SW 1271 (cell line): ENCODE measurements around the gene TIAL1.
"Not testable (repeated sequence)": the region's sequence is repeated elsewhere in the genome, so short reads cannot be mapped to it uniquely, and the experiment has no call there.

Source experiments
- DNase-seq, 2 experiments: peaks; one replicate each; lab custom pipeline; 2025; lab: John Stamatoyannopoulos, UW

TIAL1 gene

DNA sequence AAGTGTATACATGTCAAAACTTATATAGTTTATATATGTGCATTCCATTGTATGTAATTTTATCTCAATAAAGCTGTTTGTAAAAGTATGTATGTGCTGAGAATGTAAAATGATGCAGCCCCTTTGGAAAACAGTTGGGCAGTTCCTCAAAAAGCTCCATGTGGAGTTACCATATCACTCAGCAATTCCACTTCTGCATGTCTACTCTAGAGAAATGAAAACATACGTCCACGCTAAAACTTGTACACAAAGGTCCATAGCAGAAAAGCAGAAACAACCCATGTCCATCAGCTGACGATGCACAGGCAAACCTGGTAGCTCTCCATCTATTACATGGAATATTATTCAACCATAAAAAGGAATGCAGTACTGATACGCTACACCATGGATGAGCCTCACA, 45.9 kb downstream of the TIAL1 start:
- no peak for DNase-seq

DNA sequence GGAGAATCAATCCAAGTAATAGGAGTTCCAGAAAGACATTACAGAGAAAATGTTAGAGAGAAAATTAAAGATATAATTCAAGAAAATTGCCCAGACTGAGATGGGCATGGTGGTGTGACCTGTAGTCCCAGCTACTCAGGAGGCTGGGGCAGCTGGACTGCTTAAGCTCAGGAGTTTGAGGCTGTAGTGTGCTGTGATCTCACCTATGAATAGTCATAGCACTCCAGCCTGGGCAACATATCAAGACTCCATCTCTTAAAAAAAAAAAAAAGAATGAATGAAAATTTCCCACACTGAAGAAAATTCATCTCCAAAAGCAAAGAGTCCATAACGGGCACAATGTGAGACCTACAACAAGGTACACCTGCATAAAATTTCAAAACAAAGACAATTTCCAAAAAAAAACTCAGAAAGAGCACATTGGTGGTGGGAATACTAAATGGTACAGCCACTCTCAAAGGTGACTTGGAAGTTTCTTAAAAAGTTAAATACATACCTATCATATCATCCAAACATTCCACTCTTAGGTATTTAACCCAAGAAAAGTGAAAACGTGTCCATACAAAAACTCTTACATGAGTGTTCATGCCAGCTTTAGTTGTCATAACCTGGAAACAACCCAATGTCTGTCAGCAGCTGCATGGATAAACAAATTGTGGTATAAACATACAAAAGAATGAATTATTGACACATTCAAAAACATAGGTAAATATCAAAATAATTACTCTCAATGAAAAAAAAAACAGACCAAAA, 47.3 kb downstream of the TIAL1 start:
- no peak for DNase-seq

DNA sequence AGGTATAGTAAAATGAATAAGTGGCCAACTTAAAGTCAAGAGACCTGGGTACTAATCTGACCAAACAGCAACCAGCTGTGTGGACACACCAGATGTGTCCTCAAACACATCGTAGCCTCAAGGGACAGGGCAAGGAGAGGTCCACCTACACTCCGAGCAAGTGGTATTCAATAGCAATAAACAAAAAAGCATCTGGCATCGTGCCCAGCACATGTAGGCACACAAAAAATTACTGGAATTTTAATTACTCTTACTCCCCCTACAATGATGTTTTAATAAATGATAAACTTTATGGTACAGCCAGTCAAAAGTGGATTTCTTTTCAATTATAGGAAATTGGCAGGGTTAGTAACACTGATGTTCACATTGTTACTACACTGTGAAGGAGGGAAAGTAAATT, 50.8 kb downstream of the TIAL1 start:
- DNase-seq = no peak

DNA sequence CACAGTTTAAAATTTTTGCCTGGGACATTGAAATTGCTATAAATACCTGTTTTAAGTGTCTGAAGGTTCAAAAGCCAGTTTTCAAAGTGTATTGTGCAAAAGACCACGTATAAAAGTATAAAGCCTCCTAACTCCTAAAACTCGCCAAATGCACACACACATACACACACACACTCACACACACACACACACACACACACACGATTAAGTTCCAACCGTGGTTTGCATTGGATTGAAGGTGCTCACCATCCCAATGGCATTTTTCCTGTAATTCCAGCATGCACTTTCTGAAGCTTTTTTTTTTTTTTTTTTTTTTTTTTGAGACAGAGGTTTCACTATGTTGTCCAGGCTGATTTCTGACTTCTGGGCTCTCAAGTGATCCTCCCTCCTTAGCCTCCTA, 51.5 kb downstream of the TIAL1 start:
- no peak for DNase-seq

DNA sequence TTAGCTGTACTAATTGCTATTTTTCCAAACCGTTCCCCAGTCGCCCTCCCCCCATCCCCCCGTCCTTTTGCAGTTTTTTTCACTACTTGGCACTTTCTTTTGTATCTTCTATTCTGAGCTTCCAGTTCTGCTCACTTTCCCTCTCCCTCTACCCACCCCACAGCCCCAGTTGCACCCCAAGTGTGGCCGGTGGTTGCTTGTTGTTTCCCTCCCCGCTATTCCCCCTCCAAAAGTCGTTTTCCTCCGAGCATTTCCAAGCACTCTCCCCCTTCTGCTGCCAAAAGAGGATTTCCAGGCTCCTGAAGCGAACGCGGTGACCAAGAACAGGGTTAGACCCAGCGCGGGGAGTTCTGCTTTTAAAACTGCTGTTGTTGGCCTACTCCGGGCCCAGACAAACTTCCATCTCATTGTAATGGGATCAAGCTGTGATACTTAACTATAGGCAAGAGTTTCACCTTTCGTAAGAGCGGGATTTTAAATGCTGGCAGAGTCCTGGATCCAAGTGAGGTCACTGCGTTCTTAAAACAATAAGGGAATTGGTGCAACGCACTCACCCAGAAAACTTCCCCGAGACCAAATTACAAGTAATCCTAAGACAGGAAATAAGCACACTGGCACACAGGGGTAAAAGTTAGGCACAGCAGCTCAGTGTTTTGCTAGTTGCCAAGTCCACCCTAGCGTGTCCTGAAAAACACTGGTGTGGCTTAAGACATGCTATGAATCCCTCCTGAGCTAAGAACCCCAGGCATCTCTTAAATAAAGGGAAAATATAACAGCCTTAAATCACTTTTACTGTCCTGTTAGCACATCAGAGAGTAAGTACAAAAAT, 52.7 kb downstream of the TIAL1 start:
- no peak for DNase-seq

DNA sequence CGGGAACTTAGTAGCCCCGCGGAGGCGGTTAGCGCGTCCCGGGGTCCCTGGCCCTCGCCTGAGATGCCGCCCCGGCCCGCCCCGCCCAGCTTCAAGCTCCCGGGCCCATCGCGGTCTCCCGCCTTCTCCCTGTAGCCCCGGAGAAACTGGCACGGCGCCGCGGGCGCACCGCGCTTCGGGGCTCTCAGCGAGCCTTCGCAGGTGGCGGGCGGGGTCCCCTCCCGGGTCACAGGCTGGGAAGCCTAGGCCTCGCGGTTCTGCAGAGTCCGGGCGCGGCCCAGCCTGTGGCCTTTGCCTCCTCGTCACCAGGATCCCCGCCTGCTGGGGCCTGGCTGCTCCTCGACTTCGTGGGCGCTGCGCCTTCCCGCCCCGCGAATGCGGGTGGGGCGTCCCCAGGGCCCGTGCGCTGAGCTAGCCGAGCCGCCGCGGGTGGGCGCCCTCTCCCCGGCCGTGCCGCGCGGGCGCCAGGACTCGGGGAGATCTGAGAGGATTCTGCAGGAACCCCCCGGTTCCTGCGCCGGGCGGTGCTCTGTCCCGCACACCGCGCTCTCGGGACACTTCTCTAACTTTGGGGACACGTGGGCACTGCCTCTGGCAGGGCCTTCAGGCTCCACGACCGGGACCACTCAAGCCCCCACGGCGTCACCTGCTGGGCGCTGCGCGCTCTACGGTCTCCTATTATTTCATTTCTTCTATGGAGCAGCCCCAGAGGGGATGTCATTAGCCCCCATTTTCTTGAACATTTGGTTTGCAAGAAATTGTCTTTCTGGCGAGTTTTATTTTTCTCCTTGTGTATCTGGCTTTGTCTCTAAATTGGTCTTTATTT, 53.6 kb downstream of the TIAL1 start:
- DNase-seq = peak in 1 of 2 experiments; percentile 44

DNA sequence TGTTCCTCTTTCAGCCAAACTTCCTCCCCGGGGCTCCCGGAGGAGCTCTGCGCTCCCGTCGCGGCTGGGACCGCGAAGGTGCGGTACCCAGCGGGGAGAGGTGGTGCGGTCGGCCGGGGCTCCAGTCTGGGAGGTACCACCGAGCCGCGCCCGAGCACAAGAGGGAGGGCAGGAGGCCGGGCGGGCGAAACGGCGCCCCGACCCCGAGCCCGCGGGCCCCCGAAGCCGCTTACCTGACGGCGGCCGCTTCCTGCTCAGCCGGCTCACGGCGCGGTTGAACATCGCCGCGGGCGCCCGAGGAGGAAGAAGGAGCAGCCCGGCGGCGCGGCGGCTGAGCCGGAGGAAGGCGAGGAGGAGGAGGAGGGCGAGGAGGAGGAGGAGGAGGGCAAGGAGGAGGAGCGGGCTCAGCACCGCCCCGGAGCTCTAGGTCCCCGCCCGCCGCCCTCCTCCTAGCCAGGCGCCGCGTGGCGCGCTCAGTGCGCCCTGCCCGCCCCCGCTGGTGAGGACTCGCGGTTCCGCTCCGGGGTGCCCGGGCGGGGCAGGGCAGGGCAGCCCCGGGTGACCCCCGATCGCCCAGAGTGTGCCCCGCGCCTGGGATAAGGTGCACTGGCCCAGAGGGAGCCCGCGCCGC, 54.3 kb downstream of the TIAL1 start, which contains the start of gene RGS10:
Gene RGS10, minus strand, starts transcription at position 363 of the 631 bp plus-strand sequence. Its CDS starts 81 bp downstream, at position 282.
- peak in 1 of 2 experiments; percentile 25 for DNase-seq

DNA sequence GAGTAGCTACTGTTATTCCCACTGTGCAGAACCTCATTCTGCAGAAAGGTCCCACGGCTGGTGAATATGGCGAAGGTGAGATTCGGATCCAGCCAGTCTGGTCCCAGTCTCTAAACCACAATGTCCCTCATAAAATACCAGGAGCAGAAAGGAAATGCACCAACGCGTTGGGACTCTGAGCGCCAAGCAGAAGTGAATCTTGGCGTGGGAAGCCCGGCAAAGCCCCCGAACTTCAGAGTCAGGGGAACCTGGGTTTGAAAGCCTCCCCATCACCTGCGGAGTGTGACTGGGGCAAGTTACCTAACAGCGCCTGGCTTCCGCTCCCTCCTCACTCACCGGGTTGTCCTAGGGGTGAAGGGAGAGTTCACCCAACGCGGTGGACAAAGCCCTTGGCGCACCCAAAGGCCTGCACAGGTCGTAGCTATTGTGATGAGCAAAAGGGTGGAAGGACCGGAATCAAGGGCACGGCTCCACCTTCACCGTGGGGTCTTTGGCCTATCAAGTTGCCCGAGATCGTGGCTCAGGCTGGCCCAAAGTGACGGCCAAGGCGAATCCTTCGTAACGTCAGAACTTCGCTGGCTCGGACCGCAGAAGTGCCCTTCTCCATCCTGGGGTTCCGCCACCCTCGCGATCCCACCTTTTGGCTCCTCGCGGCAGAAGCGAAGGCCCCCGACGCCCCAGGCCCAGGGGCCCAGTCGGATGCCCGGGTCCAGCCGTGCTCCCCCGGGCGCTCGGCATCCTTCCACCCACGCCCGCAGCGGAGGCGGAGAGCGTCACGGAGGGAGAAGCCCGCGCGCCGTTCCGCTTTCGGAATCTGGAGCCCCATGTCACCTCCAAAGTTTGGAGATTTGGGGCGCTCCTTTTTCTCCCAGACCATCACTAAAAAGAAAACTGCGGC, 55.1 kb downstream of the TIAL1 start:
- DNase-seq = no peak

DNA sequence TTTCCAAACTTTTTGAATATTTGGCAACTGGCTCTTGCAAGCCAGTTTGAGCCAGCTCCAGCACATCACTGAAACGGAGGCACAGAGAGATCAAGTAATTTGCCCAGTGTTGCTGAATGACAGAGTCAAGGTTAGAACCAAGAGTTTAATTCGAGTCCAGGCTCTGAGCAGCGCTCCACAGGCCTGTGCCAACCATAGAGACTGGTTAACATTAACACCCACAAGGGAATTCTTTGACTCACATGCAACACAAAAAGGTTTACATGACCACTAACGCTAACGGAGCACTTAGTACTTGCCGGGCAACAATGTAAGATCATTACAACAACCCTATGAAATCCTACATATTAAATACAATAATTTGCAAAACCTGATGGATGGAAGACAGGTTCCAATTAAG, 55.7 kb downstream of the TIAL1 start:
- no peak for DNase-seq

DNA sequence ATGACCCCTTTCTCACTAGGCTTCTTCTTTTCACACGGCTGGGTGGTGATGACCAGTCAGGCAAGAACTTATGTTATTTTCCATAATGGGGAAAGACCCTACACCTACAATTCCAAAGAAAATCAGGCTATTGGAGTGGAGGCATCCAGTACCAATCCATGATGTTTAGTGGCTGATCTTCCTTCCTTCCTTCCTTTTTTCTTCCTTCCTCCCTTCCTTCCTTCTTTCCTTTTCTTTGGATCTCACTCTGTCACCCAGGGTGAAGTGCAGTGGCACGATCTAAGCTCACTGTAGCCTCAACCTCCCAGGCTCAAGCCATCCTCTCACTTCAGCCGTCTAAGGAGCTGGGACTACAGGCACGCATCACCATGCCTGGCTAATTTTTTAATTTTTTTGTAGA, 56.7 kb downstream of the TIAL1 start:
- DNase-seq = no peak

DNA sequence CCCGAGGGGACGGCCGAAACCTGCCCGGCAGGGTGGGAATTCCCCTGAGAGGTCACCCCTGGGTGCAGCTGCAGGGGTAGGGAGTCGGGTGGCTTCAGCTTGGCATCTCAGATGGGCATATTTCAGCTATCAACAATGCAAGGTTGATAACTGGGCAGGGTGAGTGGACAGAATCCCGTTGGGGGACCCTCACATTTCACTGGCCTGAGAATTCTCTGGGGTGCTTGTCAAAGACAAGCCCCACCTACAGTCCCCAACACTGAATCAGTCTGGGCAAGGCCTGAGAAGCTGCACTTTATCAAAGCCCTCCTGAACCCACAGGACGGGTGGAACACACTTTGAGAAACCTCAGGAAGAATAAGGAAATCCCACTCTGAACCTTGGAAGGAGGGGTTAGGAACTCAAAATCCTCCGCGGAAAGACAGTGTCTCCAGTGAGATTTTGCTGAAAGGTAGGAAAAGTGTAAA, 57.4 kb downstream of the TIAL1 start:
- no peak for DNase-seq

DNA sequence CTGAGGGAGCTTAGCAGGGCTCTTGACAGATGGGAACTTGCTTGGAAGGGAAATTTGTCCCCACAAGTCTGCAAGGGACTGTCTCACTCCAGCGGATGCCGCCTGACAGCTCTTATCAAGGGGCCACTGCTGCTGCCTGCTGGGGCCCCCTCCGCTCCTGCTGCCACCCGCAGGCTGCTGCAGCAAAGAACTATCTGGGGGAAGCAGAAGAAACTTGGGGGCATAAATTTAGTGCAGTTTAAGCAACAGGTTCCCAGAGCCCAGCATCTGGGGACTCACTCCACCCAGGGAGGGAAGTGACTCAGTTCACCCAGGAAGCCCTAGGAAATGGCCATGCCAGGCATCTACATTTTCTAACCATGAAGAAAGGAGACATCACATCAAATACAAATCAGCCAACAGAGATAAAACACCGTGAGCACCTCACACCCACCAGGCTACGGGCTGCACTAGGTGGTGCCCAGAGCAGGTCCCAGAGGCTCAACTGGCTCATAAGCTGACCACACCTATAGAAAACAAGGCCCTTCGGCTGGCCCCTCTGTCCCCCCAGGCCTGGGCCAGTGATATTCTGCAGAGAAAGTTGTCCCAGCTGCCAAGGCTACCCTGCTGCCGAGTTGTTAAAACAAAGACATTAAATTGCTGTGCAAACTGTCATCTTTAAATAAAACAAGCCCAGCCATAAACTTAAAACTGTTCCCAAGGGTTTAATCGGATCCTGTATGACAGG, 58.0 kb downstream of the TIAL1 start:
- no peak for DNase-seq

DNA sequence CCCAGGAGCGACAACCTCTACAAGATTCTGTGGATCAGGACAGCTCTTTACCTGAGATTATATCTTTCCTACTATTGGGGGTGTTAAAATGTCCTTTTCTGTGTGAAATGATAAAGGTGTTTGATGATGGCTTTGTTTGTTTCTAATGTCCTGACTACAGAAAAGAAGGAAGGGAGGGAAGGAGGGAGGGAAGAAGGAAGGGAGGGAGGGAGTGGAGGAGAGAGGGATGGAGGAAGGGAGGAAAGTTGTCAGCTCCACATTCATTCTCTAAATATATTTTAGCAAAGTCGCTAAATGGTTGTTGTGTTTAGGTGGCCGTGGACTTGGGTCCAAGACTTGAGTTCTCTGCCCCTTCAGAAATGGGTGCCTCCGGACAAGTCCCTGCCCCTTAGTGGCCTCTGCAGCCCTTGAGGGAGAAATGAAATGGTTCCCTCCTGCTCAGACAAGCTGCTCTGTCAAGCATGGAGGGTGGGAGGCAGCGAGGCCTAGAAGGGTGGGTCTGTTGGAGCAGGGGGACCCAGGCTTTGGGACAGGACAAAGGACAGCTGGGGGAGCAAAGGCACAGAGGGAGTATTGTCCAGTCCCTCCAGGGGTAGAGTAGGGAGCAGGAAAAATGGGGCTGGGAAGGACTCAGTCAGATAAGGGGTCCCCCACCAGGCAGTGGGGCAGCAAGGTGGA, 58.7 kb downstream of the TIAL1 start:
- DNase-seq = no peak

DNA sequence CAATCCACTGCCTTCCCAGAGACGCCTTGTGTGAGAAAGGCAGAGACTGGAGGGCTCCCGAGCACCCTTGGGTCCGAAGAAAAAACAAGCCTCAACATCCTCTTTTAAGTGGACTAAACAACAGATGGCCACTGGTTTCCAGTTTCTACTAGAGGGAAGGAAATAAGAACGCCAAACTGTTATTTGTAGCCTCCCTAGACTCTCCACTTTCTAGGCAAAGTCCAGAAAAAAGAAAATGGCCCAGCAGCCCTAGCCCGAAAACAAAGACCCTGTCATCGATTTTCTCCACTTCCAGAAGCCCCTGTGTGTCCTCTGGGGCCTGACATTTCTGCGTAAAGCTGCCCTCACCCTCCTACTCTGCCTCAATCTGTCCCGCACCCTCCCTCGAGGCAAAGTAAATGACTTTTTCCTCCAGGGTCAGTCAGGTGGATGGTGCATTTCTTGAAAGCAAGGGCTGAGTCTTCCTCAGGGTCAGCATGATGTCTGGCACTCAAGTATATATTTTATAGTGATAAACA, 60.2 kb downstream of the TIAL1 start:
- no peak for DNase-seq

DNA sequence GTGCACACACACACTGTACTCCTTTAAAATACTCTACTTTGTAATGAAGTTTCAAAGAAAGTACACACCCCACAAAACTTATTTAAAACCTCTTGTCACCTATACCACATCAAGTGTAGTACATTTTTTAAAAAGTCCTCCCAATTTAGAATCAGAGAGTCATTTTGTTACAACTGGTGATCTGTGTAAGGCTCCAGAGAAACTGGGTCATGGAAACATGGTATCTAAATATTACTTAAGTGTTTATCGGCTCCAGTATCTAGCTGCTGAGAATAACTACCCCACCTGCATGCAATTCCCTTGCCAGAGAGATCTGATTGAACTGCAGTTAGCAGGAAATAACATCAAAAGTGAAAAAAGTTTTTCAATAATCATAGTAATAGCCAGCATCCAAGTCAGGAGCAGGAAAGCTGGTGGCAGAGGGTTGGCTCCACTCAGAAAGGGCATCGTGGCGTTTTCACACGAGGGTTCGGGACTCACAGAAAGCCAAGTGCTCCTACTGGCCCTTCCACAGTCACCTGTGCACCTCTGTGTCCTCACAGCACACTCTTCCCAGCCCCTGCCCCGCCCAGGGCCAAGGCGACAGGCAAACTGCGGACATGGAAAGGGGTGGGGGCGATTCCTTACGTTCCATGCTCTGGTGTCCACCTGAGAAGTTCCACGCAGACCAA, 60.8 kb downstream of the TIAL1 start:
- DNase-seq = no peak

DNA sequence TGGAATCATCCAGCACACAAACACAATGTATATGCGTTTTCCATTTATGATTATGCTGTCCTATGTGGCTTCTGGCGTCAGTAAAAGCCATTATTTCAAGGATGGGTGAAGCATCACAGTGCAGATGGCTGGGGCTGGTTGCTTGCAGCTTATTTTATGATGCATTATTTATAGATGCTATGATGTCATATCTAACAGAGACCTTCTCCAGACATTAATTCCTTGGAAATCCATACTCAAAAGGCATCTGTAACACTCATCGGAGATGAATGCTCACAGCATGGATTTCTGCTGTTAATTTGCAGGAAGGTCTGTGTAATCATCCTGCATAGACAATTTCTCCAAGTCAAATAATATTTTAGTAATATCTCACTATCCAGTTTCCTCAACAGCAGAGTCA, 61.5 kb downstream of the TIAL1 start:
- no peak for DNase-seq

DNA sequence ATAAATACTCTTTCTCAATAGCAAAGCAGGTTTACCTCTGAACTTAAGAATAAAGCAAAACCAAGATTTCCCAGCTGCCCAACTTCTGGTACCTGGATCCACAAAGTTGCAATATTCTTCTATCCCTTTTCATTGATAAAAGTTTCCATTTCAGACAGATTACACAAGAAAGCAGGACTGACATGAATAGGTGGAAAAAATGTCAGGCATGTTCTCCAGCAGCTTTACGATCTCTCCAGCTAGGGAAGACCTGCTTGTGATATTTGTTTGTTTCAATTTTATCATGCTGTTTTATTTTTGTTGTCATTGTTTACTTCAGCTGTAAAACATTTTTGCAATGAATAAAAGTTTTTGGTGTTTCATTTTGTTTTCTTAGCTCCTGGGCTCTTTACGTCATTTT, 63.3 kb downstream of the TIAL1 start:
- DNase-seq = no peak

DNA sequence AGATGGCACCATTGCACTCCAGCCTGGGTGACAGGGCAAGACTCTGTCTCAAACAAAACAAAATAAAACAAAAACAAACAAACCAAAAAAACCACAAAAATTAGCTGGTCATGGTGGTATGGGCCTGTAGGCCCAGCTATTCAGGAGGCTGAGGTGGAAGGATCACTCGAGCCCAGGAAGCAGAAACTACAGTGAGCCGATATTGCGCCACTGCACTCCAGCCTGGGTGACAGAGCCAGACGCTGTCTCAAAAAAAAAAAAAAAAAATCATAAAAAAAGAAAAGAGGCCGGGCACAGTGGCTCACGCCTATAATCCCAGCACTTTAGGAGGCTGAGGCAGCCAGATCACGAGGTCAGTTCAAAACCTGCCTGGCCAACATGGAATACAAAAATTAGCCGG, 64.0 kb downstream of the TIAL1 start:
- not testable (repeated sequence) for DNase-seq

DNA sequence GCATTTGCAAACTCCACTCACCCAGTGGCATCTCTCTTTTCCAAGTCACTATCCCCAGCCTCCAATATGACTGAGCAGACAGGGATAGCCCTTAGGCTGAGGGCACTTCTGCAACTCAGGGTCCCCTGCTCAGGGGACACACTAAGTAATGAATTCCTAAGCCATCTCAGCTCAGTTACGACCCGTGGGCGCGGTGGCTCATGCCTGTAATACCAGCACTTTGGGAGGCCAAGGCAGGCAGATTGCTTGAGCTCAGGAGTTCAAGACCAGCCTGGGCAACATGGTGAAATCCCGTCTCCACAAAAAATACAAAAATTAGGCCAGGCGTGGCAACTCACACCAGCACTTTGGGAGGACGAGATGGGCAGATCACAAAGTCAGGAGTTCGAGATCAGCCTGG, 64.5 kb downstream of the TIAL1 start:
- DNase-seq = not testable (repeated sequence)
